Bronchial epithelial cell (primary cell): ENCODE results near the gene FRMPD3. TPM values are rescaled to one million over a fixed set of nuclear protein-coding genes. Genes with fewer than 3 reads are reported as not detected.
A peak's percentile ranks its signal among the peaks of the same experiment; 100 is the strongest.

Experiments used
- DNase-seq: peaks from one replicate; pipeline ENCODE4 v3.0.0-alpha.2; 2010; ENCODE audit warnings: low read depth
- FAIRE-seq: peaks from 2 replicates; lab custom pipeline; 2011; peaks lifted over from hg19 to GRCh38; lab: Jason Lieb, UNC
- H3K27me3 ChIP-seq: 2 replicates; pipeline ENCODE4 v1.5.1; 2011; ENCODE audit warnings: low read length; ENCODE audit not compliant: control insufficient read depth, insufficient read depth
- H3K36me3 ChIP-seq: 2 replicates; pipeline ENCODE4 v1.5.1; 2011; ENCODE audit warnings: low read length; ENCODE audit not compliant: control insufficient read depth, insufficient read depth
- H3K4me3 ChIP-seq: 2 replicates; pipeline ENCODE4 v1.5.1; 2011; ENCODE audit warnings: mild to moderate bottlenecking, low read depth, low read length, control low read depth
- CTCF ChIP-seq: IDR thresholded peaks from 2 replicates; pipeline ENCODE4 v1.5.1; 2011; ENCODE audit warnings: mild to moderate bottlenecking, moderate library complexity, low read length, control low read depth, inconsistent platforms; ENCODE audit not compliant: insufficient read depth, severe bottlenecking
- total RNA-seq: library from RNA; depleted of rRNA; stranded (reverse); fragments of >200 nt; gene quantifications from 2 replicates; pipeline ENCODE4 v1.2.1, GENCODE V29; 2014

Gene FRMPD3
- total RNA-seq, result not detected in 2 replicates

- no peaks in the 10 kb centered on the region for H3K36me3 ChIP-seq
- H3K27me3 ChIP-seq, result peaks cover 16% of the 10 kb centered on the region
- H3K4me3 ChIP-seq, result peak within 1 kb of the TSS; percentile 6
- TF ChIP-seq CTCF, result no peak
- FAIRE-seq (no peak), DNase-seq (no peak)
Measured at GRCh38 chrX:107448998-107449835, at the start of gene FRMPD3. TSS of gene FRMPD3 (plus strand) at chrX:107449652. CDS start at chrX:107526589, 76,937 bp downstream.

- H3K36me3 ChIP-seq, result no peaks in the 10 kb centered on the region
- DNase-seq (no peak), FAIRE-seq (no peak)
- no peak overlapping the region for H3K4me3 ChIP-seq
- H3K27me3 ChIP-seq, result no peaks in the 10 kb centered on the region
- no peak for TF ChIP-seq CTCF
Measured at GRCh38 chrX:107420571-107420970, 28.9 kb upstream of the FRMPD3 start.

- no peak for DNase-seq
- no peak for TF ChIP-seq CTCF
- no peaks in the 10 kb centered on the region for H3K27me3 ChIP-seq
- no peak overlapping the region for H3K4me3 ChIP-seq
- no peaks in the 10 kb centered on the region for H3K36me3 ChIP-seq
- FAIRE-seq, result no peak
Measured at GRCh38 chrX:107421337-107421861, 28.1 kb upstream of the FRMPD3 start.

GRCh38 chrX:107429090-107429489 is 20.4 kb upstream of the FRMPD3 start:
- H3K27me3 ChIP-seq, result no peaks in the 10 kb centered on the region
- peak; percentile 57 for TF ChIP-seq CTCF
- no peak overlapping the region for H3K4me3 ChIP-seq
- peak; percentile 18 for DNase-seq
- no peaks in the 10 kb centered on the region for H3K36me3 ChIP-seq
- no peak for FAIRE-seq

- Histone ChIP-seq H3K4me3 (no peak overlapping the region), H3K36me3 (no peaks in the 10 kb centered on the region), H3K27me3 (peaks cover 3% of the 10 kb centered on the region)
- no peak for TF ChIP-seq CTCF
- FAIRE-seq (no peak), DNase-seq (no peak)
Measured at GRCh38 chrX:107440187-107440586, 9.3 kb upstream of the FRMPD3 start.

GRCh38 chrX:107440692-107441091 is 8.8 kb upstream of the FRMPD3 start:
- DNase-seq, result no peak
- Histone ChIP-seq H3K27me3 (peaks cover 3% of the 10 kb centered on the region), H3K4me3 (no peak overlapping the region), H3K36me3 (no peaks in the 10 kb centered on the region)
- FAIRE-seq, result no peak
- TF ChIP-seq CTCF, result no peak
